Islet precursor cell (in vitro differentiated cells): ENCODE measurements around the gene CLIC4.
"Not testable (repeated sequence)": the region's sequence is repeated elsewhere in the genome, so short reads cannot be mapped to it uniquely, and the experiment has no call there.

Experiments
- DNase-seq: peaks from one replicate; pipeline ENCODE4 v3.0.0-alpha.2; 2018

The CLIC4 gene

DNA sequence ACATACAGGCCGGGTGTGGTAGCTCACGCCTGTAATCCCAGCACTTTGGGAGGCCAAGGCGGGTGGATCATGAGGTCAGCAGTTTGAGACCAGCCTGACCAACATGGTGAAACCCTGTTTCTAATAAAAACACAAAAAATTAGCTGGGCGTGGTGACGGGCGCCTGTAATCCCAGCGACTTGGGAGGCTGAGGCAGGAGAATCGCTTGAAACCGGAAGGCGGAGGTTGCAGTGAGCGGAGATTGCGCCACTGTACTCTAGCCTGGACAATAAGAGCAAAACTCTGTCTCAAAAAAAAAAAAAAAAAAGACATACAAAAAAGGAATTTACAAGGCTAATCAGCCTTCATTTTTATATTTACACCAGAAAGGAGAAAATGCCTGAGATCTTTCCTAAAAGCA is 78.2 kb downstream of the CLIC4 start:
- DNase-seq: not testable (repeated sequence)

DNA sequence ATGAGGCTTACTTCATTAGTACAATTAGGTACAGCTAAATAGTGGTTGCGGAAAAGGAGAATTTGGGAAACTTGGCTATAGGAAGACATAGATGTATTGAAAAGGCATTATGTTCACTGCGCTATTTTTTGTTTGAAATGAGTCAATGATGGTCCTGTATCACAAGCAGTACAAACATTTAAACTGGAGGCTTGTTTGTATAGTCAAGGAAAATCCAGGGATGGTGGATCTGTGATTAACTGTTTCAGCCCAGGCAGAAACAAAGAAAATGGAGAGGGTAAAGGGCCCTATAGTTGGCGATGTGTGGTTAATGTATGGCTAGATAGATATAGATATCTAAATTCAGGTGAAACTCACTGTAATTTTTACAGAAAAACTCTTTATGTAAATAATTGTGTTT is 79.9 kb downstream of the CLIC4 start:
- DNase-seq: no peak

DNA sequence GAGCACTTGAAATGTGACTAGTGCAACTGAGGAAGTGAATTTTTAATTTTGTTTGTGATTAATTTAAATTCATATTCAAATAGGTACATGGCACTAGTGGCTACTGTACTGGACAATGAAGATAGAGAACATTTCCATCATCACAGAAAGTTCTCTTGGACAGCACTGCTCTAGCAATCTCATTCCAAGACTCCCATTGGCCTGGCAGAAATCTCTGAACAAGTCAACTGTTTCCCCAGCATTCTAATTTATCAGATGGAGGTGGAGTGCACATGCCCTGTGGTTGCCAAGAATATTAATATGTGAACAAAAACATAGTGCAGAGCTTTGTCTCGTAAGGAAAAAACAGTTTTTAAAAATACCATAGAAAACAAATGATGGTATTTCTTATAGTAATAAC is 81.3 kb downstream of the CLIC4 start:
- no peak for DNase-seq

DNA sequence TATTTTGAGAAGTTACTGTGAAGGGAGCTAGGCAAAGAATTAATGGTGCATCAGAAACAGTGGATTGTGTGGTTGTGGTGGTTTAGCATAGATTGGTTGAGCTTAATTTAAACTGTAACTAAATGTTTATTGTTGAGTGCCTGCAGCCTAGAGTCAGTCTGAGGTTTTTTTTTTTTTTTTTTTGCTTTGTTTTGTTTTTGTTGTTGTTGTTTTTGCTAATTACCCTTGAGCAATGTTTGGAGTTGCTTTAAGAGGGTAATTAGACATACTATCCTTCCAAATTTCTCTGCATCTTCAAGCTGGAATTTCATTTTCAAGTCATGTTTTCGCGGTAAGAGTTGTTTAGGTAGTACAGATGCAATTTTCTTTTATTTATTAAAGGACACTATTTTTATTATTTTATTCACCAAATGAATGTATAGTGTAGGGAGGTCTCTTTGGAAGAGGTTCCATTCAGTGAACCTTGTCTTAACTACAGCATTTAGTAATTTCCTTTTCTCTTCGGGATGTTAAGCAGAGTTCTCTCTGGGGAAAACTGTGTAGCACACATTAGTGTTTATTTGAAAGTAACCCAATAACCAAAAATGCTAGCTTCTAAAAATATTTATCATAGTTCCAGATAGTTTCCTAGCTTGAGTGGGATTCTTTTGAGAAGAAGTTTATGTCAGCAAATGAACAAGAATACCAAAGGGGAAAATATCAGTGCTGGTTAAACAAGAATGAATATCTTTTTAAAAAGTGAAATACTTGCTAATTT is 82.3 kb downstream of the CLIC4 start:
- no peak for DNase-seq

DNA sequence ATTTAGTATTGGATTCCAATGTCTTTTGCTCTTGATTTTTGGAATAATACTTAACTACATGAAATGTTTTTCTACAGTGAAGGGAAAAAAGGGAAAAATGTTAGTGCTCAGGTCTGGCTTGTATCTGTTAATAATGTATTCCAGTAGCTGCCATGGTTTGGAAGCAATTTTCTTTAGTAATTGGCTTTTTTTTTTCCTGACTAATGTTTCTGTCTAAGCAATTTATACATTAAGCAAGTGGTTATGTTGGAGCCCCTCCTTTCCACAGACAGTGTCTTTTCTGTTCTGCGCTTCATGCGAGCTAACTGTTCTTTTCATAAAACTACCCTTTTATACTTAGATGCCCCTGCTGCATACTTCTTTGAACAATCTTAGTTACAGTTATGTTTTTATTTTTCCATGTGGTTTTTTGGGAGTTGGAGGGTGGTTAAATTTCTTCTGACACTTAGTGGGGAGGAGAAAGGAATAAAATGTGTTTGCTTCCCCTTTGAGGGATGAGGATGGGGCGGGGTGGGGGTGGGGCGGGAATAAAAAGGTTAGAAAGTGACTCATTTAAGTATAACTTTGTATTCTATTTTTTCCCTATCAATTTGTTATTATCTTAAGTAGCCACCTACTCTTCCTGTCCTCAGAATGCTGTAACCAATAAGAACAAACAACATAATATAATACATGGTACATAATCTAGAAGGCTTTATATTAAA is 83.1 kb downstream of the CLIC4 start:
- no peak for DNase-seq

DNA sequence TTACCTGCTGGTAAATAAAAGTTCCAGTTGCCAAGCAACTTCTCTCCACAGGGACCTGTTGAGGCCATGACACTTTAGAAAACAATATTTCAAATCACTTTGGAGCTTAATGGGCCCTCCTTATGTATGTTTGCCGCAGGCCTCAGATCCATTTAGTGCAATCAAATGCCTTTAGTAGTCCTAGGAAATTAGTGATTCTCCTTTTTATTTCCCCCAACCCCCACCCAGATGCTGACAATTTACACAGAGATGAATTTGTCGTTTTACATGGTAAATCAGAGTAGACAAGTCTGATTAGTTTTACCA is 83.6 kb downstream of the CLIC4 start:
- no peak for DNase-seq

DNA sequence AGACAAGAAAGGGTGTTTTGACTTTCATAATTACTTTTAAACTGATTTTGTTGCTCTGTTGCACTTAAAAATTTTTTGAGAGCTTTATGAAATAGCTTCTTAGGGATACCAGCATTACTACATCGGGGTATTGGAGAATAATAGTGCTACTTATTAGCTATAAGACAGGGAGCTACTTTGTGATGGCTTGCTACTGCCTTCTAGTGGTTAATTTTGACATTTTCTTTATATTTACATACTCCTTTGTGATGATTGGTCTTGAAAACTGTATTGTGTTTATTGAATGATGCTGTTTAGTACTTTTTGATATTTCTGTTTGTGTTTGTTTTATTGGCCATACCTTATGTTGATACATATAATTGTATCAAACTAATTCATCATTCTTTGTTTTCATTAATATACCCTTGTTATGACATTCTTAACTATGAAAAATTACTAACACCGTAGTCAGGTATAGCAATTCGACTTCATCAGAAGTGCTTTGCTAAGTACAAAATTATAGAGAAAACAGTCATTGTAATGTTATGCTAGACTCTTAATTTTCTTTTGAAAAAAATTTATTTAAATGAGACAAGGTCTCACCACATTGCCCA is 85.5 kb downstream of the CLIC4 start:
- no peak for DNase-seq

DNA sequence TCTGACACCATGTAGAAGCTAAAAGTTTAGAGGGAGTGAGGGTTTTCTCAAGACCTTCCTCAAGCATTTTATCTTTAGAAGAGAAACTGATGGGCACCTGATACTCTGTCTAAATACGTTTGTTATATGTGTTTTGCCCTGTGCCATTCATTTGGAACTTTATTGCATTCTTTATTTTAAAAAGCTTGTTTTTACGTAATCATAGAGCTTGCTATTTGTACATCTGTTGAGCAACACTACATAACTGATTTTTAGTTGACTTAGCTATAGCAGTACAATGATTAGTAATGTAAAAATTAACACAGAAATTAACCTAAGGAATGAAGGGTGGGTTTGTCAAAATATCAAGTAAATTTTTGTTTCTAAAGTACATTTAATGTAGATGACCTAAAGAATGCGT is 96.3 kb downstream of the CLIC4 start:
- DNase-seq: no peak

DNA sequence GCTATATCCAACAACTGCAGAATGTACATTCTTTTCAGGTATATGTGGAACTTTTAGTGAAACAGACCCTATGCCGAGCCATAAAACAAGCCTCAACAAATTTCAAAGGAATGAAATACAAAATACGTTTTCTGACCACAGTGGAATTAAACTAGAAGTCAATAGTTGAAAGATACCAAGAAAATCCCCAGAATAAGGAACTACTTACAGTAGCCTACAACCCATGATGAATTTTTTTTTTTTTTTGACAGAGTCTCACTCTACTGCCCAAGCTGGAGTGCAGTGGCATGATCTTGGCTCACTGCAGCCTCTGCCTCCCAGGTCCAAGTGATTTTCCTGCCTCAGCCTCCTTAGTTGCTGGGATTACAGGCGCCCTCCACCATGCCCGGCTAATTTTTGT is 101.4 kb downstream of the CLIC4 start:
- no peak for DNase-seq

DNA sequence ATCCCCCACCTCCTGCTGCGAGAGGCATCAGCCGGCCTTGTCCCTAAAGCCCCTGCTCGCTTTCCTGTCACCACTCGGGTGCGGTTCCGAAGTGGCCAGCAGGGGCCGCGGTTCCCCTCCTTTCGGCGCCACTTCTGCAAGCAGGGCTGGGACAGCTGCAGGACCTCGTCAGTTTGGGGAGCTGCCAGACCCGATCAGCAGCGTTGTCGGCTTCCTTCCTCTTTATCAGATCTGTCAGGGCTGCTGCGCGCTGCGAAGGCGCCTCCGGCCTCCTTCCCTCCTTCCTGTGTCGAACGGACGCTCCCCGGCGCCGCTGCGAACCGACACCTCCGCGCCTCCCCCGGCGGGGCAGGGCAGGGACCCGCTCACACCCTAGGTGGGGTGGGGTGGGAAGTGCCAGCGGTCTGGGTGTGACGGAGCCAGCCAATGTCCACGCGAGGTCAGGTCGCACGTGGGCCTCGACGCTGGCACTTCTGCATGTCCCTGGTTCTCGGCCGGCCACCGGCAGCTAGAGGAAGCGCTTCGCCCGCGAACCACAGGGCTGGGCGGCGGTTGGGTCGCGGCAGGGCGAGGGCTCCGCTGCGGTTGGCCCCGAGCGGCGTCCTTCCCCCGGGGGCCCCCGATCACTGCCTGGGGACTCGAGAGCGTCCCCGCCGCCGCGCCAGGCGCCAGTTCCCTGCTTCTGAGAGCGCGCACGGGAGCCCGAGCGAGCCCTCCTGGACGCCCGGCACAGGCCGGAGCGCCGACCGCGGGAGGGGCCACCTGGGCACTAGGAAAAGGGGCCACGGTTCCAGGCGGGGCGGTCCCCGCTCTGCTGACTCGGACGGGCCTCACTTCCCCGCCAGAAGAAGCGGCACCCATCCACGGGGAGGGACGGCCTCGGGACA is 103.0 kb downstream of the CLIC4 start:
- DNase-seq: peak; percentile 98

DNA sequence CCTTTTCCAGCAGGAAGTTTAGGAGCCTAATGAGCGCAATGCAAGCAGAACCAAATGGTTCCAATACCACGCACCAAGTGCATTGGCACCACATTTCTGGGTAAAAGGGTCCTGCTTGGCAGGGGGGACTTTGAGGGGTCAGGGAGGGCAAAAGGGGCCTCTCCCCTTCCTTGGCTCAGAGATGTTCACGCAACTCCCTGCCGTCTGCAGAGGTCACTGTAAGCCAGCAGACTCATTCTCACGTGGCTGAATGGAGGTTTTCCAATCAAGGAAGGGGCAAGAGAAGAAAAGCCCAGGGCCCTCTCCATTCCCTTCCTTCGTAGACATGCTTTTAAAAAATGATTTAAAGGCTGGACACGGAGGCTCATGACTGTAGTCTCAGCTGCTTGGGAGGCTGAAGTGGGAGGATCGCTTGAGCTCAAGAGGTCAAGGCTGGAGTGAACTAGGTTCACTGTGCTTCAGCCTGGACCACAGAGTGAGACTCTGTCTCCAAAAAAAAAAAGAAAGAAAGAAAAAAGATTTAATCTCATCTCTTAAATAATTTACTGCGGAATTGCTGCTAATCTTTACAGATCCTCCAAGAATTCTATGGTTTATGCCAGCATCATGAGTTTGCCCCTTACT is 104.5 kb downstream of the CLIC4 start:
- DNase-seq: no peak

DNA sequence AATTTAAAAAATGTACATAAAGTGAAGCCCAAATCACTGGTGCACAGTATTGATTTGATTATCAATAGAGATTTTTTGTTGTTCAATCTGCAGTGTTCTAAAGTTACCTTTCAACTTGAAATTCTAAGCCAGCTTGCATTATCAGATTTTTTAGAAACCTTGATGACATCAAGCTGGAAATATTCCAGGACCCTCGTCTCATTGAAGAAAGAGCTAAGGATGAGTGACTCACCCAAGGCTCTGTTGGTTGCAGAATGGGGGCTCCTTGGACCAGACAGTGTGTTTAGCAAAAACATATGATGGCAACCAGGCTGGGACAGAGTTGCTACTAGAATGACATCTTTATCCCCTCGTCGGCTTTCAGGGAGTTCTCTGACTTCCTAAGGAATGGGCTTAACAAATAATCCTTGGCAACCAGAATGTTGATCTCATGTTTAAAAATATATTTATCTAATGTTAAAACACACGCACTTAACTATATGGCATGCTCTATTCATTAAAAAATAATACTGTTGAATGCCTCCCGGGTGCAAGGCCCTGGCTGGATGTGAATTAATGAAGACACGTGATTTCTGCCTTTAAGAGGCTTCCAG is 105.2 kb downstream of the CLIC4 start:
- DNase-seq: peak; percentile 76

DNA sequence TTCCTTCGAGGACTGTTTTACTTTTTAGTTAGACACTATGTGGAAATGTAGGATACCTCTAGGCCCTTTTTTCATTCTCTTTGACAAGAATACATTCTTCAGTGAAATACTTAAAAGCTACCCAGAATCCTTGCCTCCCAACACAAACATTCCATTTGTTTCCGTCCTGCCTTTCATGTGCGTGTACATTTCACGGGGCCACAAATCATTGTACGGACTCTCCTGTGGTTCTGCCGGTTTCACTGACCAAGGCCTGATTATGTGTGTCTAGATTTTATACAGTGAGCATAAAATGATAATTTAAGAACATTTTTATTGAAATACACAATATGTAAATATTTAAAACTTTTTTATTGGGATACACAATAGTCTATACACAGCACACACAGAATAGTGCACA is 108.4 kb downstream of the CLIC4 start:
- DNase-seq: no peak

DNA sequence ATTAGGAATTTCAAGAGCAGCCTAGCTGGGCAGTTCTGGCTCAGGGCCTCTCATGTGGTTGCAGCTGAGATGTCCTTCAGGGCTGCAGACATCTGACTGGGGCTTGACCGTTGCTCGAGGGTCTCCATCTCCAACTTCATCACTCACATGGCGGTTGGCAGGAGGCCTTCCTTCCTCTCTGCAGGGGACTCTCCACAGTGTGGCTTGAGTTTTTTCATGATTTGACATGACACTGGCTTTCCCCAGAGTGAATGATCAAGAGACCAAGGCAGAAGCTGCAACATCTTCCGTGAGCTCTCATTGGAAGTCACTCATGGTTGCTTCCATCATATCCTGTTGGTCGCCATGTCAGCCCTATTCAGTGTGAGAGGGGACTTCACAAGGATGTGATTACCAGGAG is 110.2 kb downstream of the CLIC4 start:
- peak; percentile 35 for DNase-seq

DNA sequence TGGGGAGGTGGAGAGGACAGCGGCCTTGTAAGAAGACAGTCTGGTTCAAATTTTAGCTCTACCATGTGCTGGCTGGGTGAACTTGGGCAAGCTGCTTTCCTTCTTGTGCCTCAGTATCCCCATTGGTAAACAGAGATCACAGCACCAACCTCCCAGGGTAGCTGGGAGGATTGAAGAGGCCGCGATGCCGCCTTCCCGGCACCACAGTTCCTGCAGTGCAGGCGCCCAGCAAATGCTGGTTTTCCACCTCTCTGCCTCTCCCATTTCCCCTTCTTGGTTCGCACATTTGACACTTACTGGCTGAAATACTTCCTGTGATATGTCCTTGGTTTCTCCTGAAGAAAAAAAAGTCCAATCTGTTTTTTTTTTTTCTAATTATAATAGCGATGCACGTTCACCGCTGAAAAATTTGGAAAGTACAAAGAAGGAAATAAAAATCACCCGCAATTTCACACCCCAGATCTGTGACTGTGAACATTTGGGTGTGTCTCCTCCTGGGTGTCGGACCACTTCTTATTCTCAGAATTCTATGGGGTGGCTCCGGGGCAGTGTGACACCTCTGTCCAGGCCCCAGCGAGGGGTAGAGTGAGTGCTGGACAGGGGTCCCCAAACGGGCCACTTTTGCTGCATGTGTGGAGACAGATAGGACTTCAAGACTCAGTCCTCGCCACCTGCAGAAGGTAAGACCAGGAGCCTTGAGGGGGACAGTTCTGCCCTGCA is 111.7 kb downstream of the CLIC4 start:
- DNase-seq: peak; percentile 35

DNA sequence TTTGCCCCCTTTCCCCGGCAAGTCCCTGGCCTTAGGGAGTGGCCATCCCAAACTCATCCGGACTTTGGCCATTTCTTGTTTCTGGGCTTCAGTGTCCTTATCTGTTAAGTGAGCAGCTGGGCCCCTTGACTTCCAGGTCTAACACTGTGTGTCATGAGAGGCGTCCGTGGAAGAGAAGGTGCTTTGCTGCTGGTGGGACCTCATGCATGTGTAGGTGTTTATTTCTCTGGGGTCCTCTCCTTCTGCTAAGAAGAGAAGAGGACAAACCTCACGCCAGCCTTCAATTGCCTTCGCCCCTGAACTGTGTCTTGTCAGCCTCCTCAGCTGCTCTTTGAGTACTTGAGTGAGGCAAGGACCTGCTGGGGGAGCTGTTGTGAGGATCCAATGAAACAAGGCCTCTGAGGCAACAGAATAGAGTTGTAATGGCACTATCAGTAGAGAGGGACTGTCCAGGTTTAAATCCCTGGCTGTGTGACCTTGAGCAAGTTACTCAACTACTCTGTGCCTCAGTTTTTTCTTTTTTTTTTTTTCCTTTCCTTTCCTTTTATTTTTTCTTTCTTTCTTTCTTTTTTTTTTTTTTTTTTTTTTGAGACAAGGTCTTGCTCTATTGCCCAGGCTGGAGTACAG is 112.4 kb downstream of the CLIC4 start:
- DNase-seq: peak; percentile 50

DNA sequence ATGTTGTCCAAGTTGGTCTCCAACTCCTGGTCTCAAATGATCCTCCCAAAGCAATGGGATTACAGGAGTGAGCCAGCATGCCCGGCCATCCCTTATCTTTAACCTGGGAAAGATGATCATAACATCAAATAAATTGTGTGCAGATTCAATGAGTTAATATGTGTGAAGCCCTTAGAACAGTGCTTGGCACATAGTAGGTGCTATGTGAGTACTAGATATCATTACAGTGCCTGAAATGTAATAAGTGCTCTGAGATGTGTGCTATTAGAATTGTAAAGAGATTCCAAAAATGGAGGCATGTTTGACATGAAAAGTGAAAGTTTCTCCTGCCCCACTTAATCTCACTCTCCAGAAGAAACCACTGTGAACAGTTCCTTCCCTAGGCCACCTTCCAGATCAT is 113.0 kb downstream of the CLIC4 start:
- no peak for DNase-seq

DNA sequence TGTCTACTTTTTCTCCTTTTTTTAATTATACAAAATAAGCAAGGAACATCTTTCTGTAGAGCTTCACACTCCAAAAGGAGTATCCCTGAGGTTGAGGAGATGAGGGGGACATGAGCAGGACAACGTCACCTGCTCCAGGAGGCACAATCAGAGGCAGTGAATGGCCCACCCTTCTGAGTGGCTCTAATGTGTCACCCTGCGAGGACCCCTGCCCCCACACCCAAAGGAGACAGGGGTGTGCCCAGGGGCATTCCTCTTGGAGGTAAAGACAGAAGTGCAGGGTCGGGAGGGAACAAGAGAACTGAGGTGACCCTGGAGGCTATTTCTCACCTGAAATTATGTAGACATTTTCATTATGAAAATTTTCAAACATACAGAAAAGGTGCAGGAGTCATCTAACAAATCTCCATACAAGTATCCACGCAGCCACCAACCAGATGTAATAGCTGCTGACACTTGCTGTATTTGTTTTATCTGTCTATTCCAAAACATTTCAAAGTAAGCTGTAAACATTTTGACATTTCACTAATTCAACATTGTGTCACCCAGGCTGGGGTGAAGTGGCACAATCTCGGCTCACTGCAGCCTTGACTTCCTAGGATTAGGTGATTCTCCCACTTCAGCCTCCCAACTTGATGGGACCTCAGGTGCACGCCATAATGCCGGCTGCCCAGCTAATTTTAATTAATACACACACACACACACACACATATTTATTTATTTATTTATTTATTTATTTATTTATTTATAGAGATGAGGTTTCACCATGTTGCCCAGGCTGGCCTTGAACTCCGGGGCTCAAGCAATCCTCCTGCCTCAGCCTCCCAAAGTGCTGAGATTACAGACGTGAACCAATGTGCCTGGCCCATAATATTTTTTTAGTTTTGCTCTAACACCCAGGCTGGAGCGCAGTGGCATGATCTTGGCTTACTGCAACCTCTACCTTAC is 114.1 kb downstream of the CLIC4 start:
- DNase-seq: peak; percentile 26

DNA sequence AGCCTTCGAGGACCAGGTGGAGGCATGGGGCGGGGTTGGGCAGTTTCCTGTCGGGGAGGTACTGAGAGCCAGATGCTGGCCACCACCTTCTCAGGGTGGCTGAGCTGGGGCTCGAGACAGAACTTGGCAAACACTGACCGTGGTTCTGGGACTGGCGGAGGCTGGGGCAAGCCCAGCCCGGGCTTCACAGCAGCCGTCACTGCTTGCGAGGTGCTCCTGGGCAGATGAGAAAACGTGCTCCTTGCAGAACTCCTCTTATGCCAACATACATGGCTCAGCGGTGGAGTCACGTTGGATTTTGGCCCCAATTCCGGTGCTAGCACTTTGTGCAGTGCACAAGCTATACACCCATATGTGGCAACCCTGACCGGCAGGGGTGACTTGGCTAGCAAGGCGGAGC is 115.6 kb downstream of the CLIC4 start:
- DNase-seq: no peak
